Measurements from ENCODE around the gene CPNE5.

Gene CPNE5

GRCh38 chr6:36838896-36839748 lies at the start of gene CPNE5:
Gene CPNE5 (minus strand): TSS chr6:36839444. CDS start chr6:36839377, 67 bp downstream.
- TF ChIP-seq CTCF (conservative IDR thresholded peaks at IDR 0.05; ENCODE audit: low read length) = no peak
- TF ChIP-seq EZH2phosphoT487 (IDR thresholded peaks at IDR 0.05; ENCODE audit: borderline replicate concordance) = no peak
- H3F3A ChIP-seq (ENCODE audit: low read depth) = no peaks in the 10 kb centered on the region
- no peaks in the 10 kb centered on the region for H3K4me1 ChIP-seq (ENCODE audit: insufficient read depth, low read length, poor library complexity, severe bottlenecking)
- H3K9me3 ChIP-seq (ENCODE audit: insufficient read depth, low read depth, low read length) = no peaks in the 10 kb centered on the region
- no peaks in the 10 kb centered on the region for H4K20me1 ChIP-seq (ENCODE audit: insufficient read depth, low read length, poor library complexity, severe bottlenecking)
- H3K4me2 ChIP-seq (ENCODE audit: low read depth, low read length, poor library complexity, severe bottlenecking) = no peak within 1 kb of the TSS
- no peak within 1 kb of the TSS for H3K9ac ChIP-seq (ENCODE audit: low read depth, low read length, poor library complexity, severe bottlenecking)
- H3K9me2 ChIP-seq (replicated peaks; ENCODE audit: low read depth, low read length) = no peaks in the 10 kb centered on the region
- no peak within 1 kb of the TSS for H2AFZ ChIP-seq (ENCODE audit: low read length)
- no peaks in the 10 kb centered on the region for H3K79me2 ChIP-seq (ENCODE audit: insufficient read depth, low read length)
- H3K4me3 ChIP-seq (ENCODE audit: low read length, poor library complexity, severe bottlenecking) = no peak within 1 kb of the TSS
- H3K36me3 ChIP-seq (ENCODE audit: insufficient read depth, low read length) = no peaks in the 10 kb centered on the region
- no peaks in the 10 kb centered on the region for H3K27me3 ChIP-seq (ENCODE audit: insufficient read depth, low read length, poor library complexity, severe bottlenecking)

- Histone ChIP-seq H3F3A (ENCODE audit: low read depth) (0 out of 2 replicates have a peak, but pooled peaks cover 3% of the 10 kb centered on the region), H3K4me3 (ENCODE audit: low read length, poor library complexity, severe bottlenecking) (peak overlapping the region; percentile 94), H3K36me3 (ENCODE audit: insufficient read depth, low read length) (no peaks in the 10 kb centered on the region), H3K4me2 (ENCODE audit: low read depth, low read length, poor library complexity, severe bottlenecking) (peak overlapping the region; percentile 98), H3K27me3 (ENCODE audit: insufficient read depth, low read length, poor library complexity, severe bottlenecking) (no peaks in the 10 kb centered on the region), H3K9me3 (ENCODE audit: insufficient read depth, low read depth, low read length) (no peaks in the 10 kb centered on the region), H3K79me2 (ENCODE audit: insufficient read depth, low read length) (peaks cover 56% of the 10 kb centered on the region), H3K9me2 (replicated peaks; ENCODE audit: low read depth, low read length) (no peaks in the 10 kb centered on the region), H2AFZ (ENCODE audit: low read length) (no peak overlapping the region), H4K20me1 (ENCODE audit: insufficient read depth, low read length, poor library complexity, severe bottlenecking) (no peaks in the 10 kb centered on the region), H3K9ac (ENCODE audit: low read depth, low read length, poor library complexity, severe bottlenecking) (peak overlapping the region; percentile 88), H3K4me1 (ENCODE audit: insufficient read depth, low read length, poor library complexity, severe bottlenecking) (peaks cover 47% of the 10 kb centered on the region)
- TF ChIP-seq EZH2phosphoT487 (IDR thresholded peaks at IDR 0.05; ENCODE audit: borderline replicate concordance) (no peak), CTCF (conservative IDR thresholded peaks at IDR 0.05; ENCODE audit: low read length) (no peak)
Measured at GRCh38 chr6:36888115-36888643, 48.9 kb upstream of the CPNE5 start.

- Histone ChIP-seq H4K20me1 (ENCODE audit: insufficient read depth, low read length, poor library complexity, severe bottlenecking) (no peaks in the 10 kb centered on the region), H3K9me2 (replicated peaks; ENCODE audit: low read depth, low read length) (no peaks in the 10 kb centered on the region), H3K4me1 (ENCODE audit: insufficient read depth, low read length, poor library complexity, severe bottlenecking) (peaks cover 47% of the 10 kb centered on the region), H3K79me2 (ENCODE audit: insufficient read depth, low read length) (peaks cover 47% of the 10 kb centered on the region), H3K9me3 (ENCODE audit: insufficient read depth, low read depth, low read length) (no peaks in the 10 kb centered on the region), H2AFZ (ENCODE audit: low read length) (no peak overlapping the region), H3F3A (ENCODE audit: low read depth) (0 out of 2 replicates have a peak, but pooled peaks cover 3% of the 10 kb centered on the region), H3K4me3 (ENCODE audit: low read length, poor library complexity, severe bottlenecking) (peak overlapping the region; percentile 94), H3K4me2 (ENCODE audit: low read depth, low read length, poor library complexity, severe bottlenecking) (peak overlapping the region; percentile 98), H3K27me3 (ENCODE audit: insufficient read depth, low read length, poor library complexity, severe bottlenecking) (no peaks in the 10 kb centered on the region), H3K36me3 (ENCODE audit: insufficient read depth, low read length) (no peaks in the 10 kb centered on the region), H3K9ac (ENCODE audit: low read depth, low read length, poor library complexity, severe bottlenecking) (peak overlapping the region; percentile 88)
- no peak for TF ChIP-seq CTCF (conservative IDR thresholded peaks at IDR 0.05; ENCODE audit: low read length)
Measured at GRCh38 chr6:36886950-36887618, 47.8 kb upstream of the CPNE5 start.

All from Loucy (cell line).